ENCODE results near the gene ABCC1.

- TF ChIP-seq, protein P1, sequence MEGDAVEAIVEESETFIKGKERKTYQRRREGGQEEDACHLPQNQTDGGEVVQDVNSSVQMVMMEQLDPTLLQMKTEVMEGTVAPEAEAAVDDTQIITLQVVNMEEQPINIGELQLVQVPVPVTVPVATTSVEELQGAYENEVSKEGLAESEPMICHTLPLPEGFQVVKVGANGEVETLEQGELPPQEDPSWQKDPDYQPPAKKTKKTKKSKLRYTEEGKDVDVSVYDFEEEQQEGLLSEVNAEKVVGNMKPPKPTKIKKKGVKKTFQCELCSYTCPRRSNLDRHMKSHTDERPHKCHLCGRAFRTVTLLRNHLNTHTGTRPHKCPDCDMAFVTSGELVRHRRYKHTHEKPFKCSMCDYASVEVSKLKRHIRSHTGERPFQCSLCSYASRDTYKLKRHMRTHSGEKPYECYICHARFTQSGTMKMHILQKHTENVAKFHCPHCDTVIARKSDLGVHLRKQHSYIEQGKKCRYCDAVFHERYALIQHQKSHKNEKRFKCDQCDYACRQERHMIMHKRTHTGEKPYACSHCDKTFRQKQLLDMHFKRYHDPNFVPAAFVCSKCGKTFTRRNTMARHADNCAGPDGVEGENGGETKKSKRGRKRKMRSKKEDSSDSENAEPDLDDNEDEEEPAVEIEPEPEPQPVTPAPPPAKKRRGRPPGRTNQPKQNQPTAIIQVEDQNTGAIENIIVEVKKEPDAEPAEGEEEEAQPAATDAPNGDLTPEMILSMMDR (conservative IDR thresholded peaks at IDR 0.05 in 1 of 2, IDR thresholded peaks at IDR 0.05 in 1 of 2; ENCODE audit: low read depth in 1 of 2, low read length in 2 of 2): no peak
- no peak for TF ChIP-seq EZH2 (IDR thresholded peaks at IDR 0.05; ENCODE audit: low read length, missing control alignments)
Observed at GRCh38 chr16:15972046-15972868, 22.8 kb downstream of the ABCC1 start.
